Activated T-helper 9 cell treated with anti-CD3 and anti-CD28 coated beads, Interleukin-2, amount 50 U/mL, for 16 hours (primary cell): ENCODE results near the gene GALR1.
"Not testable (repeated sequence)": the region's sequence is repeated elsewhere in the genome, so short reads cannot be mapped to it uniquely, and the experiment has no call there.

Experiments used
- DNase-seq: peaks from one replicate; pipeline ENCODE4 v3.0.0-alpha.2; 2020; ENCODE audit warnings: low read depth

Gene GALR1

DNA sequence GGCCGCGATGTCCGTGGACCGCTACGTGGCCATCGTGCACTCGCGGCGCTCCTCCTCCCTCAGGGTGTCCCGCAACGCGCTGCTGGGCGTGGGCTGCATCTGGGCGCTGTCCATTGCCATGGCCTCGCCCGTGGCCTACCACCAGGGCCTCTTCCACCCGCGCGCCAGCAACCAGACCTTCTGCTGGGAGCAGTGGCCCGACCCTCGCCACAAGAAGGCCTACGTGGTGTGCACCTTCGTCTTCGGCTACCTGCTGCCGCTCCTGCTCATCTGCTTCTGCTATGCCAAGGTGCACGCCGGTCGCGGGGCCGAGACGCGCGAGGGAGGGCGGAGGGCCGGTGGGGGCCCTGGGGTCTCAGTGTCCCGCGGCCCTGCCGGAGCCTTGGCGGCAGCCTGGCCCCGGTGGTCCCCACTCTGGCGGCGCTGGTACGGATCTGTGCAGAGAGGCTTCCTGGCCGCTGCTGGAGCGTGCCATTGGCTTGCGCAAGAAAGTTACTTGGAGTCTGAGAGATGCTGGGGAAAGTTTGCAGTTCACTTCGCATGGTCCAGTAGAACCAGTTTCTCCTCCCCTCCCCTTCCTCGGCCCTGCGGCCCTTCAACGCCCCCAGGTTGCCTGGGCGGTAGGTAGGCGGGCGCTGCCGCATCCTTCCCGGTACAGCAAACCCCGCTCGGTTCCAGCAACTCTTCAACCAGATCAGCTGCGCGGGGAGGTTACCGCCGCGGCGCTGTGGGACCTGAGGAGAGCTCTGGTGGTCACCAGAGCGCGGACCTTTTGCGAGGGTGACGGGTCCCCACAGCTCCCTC is 1.5 kb downstream of the GALR1 start:
- DNase-seq: no peak

DNA sequence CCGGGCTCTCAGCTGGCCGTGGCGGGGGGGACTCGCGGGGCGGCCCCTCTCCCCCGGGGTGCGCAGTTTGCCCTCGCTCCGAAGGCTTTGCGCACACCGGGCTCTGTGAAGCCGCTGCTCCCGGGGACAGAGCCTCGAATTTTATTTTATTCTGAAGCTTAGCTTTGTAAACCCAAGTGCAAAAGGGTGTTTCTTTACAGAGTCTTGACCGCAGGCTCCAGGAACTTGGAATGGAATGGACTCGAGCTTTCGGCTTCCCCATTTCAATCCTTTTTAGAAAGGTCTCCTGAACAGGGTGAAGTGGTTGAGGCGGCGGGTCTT is 2.0 kb downstream of the GALR1 start:
- DNase-seq: no peak

DNA sequence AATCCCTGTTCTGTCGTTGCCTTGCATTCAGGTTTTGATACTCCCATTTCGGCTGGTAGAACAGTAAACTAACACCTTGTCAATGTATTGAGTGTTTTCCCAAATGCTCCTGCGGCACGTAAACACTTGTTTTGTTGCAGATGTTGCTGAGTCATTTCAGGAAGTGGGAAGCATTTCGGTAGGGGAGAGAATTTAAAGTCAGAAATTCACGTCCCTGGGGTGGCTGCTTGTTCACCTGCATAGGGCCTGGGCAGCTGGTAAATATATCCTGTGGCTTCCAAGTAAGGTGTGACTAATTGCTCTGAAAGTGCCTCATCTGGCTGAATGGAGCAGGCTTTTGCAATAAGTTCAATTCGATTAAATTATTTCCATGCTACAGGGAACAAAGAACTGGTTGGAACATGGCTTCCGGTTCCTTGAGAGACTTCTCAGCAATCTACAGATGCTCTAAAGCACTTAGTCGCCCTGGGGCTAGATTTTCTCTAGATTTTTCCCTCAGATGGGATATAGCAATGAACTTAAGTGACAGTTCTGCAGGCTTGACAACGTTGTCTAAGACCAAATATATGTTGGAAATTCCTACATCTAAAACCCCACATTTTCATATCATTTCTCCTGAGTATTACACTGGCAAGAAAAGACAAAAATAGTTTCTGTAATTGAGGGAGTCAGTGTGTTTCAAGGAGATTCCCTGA is 5.2 kb downstream of the GALR1 start:
- no peak for DNase-seq

DNA sequence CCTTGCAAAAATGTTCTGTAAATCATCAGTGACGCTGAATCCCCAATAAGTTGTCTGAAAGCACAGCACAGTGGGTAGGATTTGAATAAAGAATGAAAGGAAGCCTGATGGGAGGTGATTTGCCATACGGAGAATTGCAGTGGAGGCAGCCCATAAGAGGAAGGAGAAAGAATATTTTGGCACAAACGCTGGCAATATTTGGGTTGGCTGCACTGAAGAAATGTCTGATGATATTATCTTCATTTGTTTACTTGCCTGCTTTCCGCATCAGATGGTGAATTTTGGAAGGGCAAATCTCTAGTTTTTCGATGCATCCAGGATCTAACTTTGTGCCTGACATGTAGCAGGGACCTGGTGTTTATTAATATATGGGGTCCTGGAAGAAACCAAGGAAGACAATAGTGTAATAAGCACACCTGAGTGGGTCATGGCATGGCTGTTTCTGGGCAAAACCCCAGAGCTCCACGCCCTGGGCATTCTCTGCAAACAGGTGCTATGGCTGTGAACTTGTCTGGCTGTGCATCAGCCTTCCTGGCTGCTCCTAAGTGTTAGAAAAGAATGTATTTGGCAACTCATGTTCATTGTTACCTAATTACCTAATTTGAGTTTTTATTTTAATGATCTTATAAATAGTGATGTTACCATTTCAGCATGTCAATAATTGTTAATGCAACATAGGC is 5.9 kb downstream of the GALR1 start:
- DNase-seq: no peak

DNA sequence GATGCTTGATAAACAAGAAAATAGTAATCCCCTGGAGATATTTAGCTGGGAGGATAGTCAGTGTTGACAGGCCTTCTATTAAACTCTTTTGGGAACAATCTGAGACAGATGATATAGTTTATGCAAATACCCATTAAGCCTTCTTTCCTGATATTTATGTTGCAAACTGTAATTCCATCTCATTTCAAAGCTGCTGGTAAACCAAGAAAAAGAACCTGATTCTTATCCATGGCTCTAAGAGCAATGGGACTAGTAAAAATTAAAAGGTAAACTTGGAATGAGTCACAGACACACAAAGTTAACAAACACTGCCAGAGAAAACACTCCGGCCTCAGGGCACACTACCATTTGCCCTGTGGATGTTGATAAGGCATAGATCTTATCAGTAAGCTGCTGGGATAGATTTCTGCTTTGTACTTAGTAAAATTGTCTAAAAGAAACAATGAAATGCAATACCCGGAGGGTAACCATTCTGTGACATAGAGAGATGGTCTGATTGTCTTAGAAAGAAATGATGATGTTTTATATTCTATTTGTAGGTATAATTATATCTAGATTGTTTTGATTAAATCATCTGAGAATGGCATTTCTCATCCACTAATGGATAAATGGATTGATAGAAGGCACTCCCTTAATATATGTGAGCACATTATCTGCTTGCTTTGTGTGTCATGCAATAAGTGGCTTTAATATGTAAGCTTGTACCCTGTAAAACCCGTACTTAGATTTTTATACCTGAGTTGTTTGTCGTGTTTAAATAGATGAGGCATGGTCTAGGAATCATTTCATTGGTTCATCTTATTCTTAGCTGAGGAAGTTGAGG is 13.2 kb downstream of the GALR1 start:
- no peak for DNase-seq

DNA sequence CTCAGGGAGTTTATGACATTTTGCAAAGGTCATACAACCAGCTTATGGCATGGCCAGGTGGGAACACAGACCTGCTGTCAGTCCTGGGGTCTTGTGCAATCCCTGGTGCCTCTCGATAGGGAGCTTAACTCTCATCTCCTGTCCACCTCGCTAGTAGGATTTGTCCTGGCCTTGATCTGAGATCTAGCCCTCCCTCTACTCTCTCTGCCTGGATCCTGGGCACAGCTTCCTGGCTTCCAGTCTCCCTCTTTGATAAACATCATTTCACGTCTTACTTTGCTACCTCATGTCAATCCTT is 13.8 kb downstream of the GALR1 start:
- DNase-seq: no peak

DNA sequence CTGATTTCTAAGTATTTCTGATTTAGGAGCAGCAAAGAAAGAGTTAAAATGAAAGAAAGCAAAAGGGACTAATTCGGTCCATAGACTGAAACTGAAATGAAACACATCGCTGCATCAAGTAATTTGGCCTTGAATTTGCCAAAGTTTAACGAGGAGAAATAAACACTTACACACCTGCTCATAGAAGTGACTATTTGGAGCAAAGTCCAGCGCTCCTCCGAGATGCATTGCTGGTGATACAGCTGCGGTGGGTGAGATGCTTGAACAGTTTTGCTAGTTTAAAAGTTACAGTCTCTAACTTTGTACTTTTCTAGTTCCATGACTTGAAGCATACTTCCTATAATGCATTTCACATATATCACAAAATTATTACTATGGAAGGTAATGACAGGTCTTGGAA is 18.3 kb downstream of the GALR1 start:
- no peak for DNase-seq

DNA sequence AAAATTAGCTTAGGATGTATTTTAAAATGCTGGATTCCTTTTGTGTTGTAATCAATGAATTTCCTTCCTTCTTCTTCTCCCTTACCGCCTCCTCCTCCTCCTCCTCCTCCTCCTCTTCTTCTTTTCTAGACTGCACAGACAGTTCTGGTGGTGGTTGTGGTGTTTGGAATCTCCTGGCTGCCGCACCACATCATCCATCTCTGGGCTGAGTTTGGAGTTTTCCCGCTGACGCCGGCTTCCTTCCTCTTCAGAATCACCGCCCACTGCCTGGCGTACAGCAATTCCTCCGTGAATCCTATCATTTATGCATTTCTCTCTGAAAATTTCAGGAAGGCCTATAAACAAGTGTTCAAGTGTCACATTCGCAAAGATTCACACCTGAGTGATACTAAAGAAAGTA is 18.8 kb downstream of the GALR1 start:
- no peak for DNase-seq

DNA sequence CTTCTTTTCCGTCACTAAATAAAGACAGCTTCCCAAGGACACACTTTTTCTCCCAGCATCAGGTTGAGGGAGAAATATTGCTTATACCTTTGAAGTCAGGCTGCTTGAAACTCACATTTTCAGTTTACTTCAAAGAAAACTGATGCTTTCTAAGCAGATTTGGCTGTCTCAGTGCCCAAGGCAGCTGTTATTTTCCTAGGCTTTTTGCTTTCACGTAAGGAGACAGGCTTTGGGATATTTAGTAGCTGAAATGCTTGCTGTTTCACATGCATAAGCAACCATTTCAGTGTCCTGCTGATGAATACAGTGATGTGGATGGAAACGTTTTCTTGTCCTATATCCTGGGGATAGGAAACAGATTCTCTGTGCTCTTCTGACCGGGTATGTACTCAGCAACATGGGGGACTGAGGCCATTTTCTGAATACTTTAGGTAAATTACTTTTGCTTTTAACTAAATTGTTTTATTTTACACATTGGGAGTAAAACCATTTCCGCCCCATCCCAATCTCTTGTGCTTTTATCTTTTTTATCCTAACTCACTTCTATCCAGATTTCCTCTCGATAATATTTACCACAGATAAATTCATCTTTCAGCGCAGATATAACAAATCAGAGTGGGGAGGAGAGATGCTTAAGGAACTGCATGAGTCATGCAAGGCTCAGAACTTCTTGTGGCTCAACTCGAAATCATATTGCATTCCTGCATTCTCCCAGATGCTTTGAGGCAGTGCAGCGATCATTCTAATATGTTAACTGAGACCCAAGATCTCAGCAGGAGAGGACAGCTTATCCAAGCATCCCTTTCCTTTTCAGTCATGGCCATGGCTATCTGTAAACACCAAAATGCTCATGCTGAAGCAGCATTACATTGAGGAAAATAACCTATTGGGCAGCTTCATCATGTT is 22.2 kb downstream of the GALR1 start:
- no peak for DNase-seq

DNA sequence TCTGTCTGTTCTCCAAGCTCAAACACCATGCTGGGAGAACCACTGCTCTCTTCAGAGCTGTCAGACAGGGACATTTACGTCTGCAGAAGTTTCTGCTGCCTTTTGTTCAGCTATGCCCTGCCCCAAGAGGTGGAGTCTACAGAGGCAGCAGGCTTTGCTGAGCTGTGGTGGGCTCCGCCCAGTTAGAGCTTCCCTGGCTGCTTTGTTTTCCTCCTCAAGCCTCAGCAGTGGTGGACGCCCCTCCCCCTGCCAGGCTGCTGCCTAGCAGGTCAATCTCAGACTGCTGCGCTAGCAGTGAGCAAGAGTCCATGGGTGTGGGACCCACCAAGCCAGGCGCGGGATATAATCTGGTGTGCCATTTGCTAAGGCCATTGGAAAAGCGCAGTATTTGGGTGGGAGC is 41.2 kb downstream of the GALR1 start:
- DNase-seq: not testable (repeated sequence)

DNA sequence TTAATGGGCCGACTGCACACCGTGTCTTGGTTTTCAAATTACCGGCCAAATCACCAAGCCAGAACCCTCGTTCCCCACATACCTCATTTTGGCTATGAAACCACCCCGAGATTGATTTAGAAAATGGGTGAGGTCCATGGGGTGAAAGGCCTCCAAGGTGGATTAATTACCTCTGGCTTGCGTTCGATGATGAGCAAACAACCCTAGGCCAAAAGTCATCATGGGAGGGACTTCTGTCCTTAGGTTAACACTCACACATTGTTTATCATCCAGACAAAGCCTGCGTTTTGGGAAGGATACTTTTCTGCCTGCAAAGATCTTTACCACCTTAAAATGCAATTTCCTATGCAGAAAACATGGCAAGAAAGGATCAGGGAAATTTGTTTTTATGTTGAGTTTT is 48.5 kb downstream of the GALR1 start:
- no peak for DNase-seq

DNA sequence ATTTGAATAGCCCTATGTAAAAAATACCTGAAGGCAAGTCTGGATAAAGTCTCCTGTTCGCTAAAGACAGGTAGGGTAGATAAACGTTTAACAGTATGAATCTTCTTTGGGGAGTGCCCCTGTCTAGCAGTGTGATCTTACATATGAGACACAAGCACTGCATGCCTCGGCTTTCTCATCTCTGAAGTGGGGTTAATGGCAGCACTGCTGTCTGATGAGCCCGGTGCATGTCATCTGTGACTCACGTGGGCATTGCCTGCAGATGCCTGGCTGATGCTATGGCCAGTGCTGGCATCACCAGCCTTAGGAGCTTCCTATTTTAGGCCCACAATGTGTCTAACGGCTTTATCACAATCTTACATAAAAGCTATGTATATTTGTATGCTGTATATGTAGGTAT is 50.1 kb downstream of the GALR1 start:
- DNase-seq: no peak

DNA sequence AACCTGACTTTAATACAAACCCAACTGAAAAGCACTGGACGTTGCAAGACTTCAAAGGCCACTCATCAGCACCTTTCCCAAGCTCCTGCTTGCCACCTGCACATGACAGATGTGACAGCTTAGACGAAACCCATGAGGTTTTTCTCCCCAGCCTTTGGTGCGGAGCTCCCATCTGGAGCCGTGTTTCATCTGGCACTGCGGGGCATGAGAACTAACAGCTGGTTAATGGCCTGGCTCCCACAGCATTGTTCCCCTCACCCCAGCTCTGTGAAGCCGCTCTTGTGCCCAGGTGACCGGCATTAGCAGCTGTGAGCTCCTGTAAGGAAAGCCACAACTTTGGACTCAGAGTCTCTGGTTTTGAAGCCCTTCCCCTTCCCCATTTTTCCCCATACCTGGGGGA is 50.9 kb downstream of the GALR1 start:
- no peak for DNase-seq

DNA sequence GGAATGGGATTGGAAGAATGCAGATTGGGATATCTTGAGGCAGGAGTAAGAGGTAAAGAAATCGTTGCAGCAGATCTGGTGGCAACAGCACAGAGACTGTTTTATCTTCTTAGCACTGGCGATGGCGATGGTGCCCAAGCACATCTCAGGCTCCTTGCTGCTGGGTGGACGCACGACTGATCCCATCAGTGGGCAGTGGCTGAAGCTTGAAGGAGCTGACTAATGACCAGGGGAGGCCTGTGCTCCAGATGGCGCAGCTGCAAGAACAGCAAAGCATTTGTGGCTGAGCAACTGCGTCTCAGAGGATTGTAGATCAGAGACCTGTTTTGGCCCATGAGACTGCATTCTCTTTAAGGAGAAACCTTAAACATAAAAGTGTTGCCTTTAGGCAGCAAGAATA is 54.6 kb downstream of the GALR1 start:
- no peak for DNase-seq

DNA sequence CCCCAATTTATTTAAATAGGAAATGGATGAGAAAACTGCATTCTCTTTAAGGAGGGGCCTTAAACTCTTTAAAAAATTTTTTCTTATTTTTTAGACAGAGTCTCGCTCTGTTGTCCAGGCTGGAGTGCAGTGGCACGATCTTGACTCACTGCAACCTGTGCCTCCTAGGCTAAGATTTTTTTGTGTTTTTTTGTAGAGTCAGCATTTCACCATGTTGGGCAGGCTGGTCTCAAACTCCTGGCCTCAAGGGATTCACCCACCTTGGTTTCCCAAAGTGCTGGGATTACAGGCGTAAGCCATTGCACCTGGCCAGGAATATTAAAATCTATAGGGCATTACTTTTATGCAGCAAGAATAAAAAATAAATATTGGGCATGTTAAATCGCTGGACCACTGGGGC is 56.0 kb downstream of the GALR1 start:
- DNase-seq: no peak

DNA sequence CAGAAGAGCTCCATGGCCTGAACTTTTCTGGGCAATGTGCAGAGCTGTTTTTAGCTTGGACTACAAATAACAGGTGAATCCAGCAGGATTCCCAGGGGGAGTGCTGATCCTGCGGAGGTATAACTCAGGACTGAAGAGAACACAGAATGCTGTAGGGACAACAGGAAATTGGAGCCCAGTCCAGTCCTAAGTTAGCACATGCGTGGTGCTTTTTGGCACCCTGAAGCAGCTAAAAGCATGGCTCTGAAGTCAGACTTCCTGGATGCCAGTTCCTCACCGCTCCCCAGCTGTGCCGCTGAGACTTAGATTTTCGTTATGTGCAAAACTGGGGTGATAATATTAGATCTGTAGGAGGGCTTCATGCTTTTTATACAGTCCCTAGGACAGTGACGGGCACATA is 58.6 kb downstream of the GALR1 start:
- DNase-seq: no peak

DNA sequence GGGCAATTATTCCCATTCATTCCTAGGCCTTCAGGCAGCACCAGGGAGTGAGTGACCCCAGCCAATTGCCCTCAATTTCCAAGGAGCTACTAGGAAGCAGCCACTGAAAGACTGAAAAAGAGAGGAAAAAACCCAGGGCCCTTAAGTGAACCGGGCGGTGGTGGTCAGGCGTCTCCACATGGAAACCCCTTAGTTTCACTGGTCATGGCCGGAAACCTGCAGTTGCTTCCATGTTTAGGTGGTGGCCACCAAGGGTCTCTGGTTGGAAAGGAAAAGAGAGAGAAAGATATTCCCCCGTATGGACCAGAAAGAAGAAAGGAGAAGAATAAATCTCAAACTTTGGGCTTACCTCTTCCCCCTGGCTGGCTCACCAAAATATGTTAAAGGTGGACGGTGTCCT is 64.9 kb downstream of the GALR1 start:
- no peak for DNase-seq

DNA sequence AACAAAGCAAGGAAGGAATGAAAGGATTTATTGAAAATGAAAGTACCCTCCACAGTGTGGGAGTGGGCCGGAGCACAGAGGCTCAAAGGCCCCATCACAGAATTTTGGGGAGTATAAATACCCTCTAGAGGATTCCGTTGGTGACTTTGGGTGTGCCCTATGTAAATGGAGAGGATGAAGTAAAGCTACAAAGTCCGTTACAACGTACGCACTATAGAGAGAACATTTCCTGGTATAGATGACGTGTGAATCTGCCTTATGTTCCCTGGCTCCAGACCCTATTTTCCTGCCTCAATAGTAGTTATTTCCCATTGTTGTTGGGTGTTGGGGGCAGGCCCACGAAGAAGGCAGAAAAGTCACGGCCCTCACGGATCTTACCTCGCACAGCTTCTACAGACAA is 65.3 kb downstream of the GALR1 start:
- DNase-seq: no peak

DNA sequence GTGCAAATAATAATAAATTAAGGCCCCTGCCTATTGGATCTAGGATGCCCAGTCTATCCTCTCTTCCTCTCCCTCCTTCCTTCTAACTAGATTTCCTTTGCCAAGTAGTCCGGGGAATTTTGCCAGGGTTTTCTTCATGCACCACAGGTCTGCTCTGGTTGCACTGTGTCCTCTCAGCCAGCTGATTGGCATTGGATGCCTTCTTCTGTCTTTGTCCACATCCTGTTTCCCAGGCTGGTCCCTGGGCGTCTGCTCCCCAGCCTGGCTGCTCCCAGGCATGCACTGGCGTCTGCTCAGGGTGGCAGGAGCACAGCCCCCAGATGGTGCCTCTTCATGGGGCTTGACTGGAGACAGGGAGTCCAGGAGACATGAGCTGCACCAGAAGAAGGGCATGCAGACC is 66.4 kb downstream of the GALR1 start:
- DNase-seq: no peak

DNA sequence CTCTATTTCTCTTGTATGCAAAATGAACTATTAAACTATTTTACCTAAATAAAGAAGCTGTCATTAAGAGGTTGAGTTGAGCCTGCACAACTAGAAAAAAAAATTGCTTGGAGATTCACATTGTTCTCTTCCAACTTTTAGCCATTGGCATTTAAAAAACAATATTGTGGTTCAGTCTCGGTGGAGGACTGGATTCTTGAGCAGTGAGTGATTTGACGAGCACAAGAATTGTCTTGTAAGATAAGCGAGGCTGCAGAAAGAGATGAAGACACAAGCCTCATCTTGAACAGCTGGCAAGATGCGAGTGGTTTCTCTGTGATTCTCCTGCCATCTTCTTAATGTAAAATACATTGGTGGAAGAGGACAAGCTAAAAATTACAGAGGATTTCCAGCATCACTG is 67.0 kb downstream of the GALR1 start:
- DNase-seq: no peak

DNA sequence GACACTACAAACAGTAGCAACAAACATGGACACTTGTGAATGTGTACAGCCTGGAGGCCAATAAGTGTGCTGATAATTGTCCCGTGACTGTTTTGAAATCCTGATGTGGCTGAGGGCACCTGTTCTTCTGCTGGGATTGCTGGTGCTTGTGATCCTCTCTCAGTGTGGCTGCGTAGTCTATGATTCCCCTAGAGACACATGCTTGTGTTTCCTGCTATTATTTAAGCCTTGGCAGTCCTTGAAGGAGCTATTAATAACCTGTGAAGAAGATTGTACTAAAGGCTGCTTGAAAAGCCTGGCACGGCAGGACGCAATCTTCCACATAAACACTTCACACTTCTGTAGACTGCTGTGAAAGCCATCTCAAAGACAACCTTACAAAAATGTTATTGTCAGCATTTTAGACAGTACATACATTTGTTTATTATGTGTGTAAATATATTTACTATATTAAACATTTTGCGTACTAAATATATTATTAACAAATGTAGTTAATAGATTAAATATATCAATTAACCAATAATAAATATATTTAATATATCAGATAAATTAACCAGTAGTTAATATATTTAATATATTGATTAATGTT is 71.4 kb downstream of the GALR1 start:
- DNase-seq: no peak
